Epithelial cell of proximal tubule (primary cell): ENCODE measurements around the gene CHMP4B. TPM values are rescaled to one million over a fixed set of nuclear protein-coding genes. Genes with fewer than 3 reads are reported as not detected.

ENCODE experiments used
- DNase-seq: peaks from one replicate; pipeline ENCODE4 v3.0.0-alpha.2; 2011; ENCODE audit warnings: low read depth
- H3K4me3 ChIP-seq: 2 replicates; pipeline ENCODE4 v1.5.1; 2011; ENCODE audit warnings: low read depth, mild to moderate bottlenecking, low read length
- CTCF ChIP-seq: conservative IDR thresholded peaks from 2 replicates; pipeline ENCODE4 v1.5.1; 2012; ENCODE audit warnings: low read depth, mild to moderate bottlenecking, low read length
- total RNA-seq: library from RNA; depleted of rRNA; stranded (reverse); fragments of >200 nt; gene quantifications from 2 replicates; pipeline ENCODE4 v1.2.3, GENCODE V29; 2015

CHMP4B gene
- total RNA-seq, 1 donor from 2014 or later = 41.3 TPM

- no peak for DNase-seq
- H3K4me3 ChIP-seq = no peak overlapping the region
- TF ChIP-seq CTCF = no peak
Observed at GRCh38 chr20:33889312-33889711, 78.2 kb downstream of the CHMP4B start.

DNA sequence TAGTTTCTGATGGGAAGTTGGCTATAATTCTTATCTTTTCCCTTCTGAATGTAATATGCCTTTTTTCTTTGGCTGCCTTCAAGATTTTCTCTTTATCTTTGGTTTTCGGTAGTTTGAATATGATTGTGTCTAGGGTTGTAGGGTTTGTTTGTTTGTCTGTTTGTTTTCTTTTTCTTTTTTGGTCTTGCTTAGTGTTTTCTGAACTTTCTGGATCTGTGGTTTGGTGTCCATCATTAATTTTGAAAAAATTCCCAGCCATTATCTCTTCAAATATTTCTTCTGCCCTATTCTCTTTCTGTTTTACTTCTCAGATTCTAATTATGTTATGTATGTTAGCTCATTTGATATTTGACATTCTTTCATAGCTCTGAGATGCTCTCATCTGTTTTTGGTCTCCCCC, 79.4 kb downstream of the CHMP4B start:
- no peak overlapping the region for H3K4me3 ChIP-seq
- DNase-seq = no peak
- TF ChIP-seq CTCF = no peak

DNA sequence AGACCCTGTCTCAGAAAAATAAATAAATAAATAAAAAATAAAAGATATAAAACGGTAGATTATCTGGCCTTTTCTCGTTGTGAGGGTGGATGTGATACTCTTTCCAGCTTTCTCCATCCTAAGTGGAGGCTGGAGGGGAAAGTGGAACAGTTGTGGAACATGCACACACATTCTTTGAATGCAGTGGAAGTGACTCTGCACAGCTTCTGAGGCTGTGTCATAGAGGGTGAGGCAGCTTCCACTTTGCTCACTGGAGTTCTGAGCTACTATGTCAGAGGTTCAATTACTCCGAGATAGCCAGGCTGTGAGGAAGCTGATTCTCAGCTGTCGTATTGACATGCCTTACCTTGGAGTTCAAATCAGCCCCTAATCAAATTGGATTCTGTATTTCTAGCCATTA, 82.2 kb downstream of the CHMP4B start:
- no peak for TF ChIP-seq CTCF
- peak; percentile 20 for DNase-seq

DNA sequence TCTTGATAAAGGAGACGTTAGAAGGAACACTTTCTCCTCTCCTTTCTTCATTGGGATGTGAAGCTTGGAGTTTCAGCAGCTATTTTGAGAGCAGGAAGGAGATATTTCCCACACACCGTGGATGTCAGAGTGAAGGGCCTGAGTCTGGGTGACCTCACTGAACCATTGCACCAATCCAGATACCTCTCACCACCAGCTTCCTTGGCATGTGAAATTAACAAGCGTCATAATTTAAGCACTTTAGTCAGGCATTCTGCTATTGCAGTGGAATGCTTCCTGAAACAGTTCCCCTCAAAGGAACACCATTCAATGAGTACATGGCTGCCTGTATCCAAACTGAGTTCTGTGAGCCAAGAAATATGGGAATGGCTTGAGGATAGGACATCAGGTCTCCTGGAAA, 83.7 kb downstream of the CHMP4B start:
- DNase-seq = no peak
- no peak overlapping the region for H3K4me3 ChIP-seq
- TF ChIP-seq CTCF = no peak

More for the DNA sequence above, 82.2 kb downstream of the CHMP4B start:
- no peak overlapping the region for H3K4me3 ChIP-seq

DNA sequence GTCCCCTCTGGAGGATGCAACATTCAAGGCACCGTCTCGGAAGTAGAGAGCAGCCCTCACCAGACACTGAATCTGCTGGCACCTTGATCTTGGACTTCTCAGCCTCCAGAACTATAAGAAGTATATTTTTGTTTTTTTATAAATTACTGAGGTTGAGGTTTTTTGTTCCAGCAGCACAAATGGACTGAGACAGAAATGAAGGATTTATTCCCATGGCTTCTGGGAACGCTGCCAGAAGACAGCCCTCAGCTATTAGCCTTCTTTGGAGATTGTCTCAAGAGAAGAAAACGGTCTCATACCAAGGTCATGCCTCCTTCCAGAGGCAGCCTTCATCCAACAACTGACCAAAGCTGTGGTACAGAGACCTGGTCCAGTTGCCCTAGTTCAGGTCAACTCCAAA, 85.4 kb downstream of the CHMP4B start:
- H3K4me3 ChIP-seq = no peak overlapping the region
- DNase-seq = no peak
- no peak for TF ChIP-seq CTCF

DNA sequence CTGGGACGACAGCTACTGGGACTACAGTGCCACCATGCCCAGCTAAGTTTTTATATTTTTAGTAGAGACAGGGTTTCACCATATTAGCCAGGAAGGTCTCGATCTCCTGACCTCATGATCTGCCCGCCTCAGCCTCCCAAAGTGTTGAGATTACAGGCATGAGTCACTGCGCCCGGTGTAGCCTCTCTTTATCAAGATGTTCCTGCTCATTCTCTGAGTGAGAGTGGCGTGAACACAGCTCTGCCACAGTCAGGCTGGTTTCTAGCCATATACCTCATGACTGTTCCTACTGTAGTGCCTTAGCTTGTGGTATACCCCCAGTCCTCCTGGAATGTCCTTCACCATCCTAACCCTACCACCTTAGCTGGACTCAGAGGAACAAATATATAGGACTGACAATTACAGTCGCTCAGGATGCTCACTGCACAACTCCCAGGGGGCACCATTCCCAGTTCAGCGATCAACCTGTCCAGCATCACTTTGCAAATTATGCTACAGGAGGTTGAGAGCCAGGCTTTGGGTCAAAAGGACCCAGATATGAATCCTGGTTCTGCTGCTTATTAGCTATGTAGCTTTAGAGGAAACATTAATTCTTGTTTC, 86.3 kb downstream of the CHMP4B start:
- peak; percentile 30 for TF ChIP-seq CTCF
- no peak for DNase-seq
- H3K4me3 ChIP-seq = no peak overlapping the region

- no peak overlapping the region for H3K4me3 ChIP-seq
Observed at GRCh38 chr20:33899106-33899505, 88.0 kb downstream of the CHMP4B start.

More at GRCh38 chr20:33899106-33899505, 88.0 kb downstream of the CHMP4B start:
- no peak for DNase-seq
- no peak for TF ChIP-seq CTCF
